HG03135 (cell line): ENCODE results near the gene RCE1.
"Not testable (repeated sequence)": the region's sequence is repeated elsewhere in the genome, so short reads cannot be mapped to it uniquely, and the experiment has no call there.

Experiments
- ATAC-seq: cut with Tn5 transposase; IDR thresholded peaks from one replicate; pipeline ENCODE4 v1.9.1; 2021; ENCODE audit warnings: mild to moderate bottlenecking, moderate library complexity; ENCODE audit not compliant: unreplicated experiment

RCE1 gene

GRCh38 chr11:66842896-66843775 is at the start of gene RCE1:
Gene RCE1 (plus strand): TSS chr11:66843441. CDS start chr11:66843456, 15 bp downstream.
- peak; percentile 75 for ATAC-seq

- not testable (repeated sequence) for ATAC-seq
Observed at GRCh38 chr11:66799815-66800214, 43.4 kb upstream of the RCE1 start.

- ATAC-seq = peak; percentile 78
Observed at GRCh38 chr11:66800720-66801428, 42.4 kb upstream of the RCE1 start.

- ATAC-seq = no peak
Observed at GRCh38 chr11:66809592-66809991, 33.6 kb upstream of the RCE1 start.

- no peak for ATAC-seq
Observed at GRCh38 chr11:66810576-66811185, 32.6 kb upstream of the RCE1 start.

- no peak for ATAC-seq
Observed at GRCh38 chr11:66814678-66815077, 28.6 kb upstream of the RCE1 start.

- ATAC-seq = no peak
Observed at GRCh38 chr11:66815646-66816045, 27.6 kb upstream of the RCE1 start.

- no peak for ATAC-seq
Observed at GRCh38 chr11:66818231-66818955, 24.8 kb upstream of the RCE1 start.

- ATAC-seq = no peak
Observed at GRCh38 chr11:66820381-66820780, 22.9 kb upstream of the RCE1 start.

GRCh38 chr11:66820901-66821300 is 22.3 kb upstream of the RCE1 start:
- no peak for ATAC-seq

- ATAC-seq = no peak
Observed at GRCh38 chr11:66823700-66824099, 19.5 kb upstream of the RCE1 start.

- not testable (repeated sequence) for ATAC-seq
Observed at GRCh38 chr11:66824573-66824972, 18.7 kb upstream of the RCE1 start.

- ATAC-seq = no peak
Observed at GRCh38 chr11:66834539-66834845, 8.7 kb upstream of the RCE1 start.

- no peak for ATAC-seq
Observed at GRCh38 chr11:66834943-66835342, 8.3 kb upstream of the RCE1 start.

- no peak for ATAC-seq
Observed at GRCh38 chr11:66835768-66836405, 7.4 kb upstream of the RCE1 start.

- no peak for ATAC-seq
Observed at GRCh38 chr11:66840317-66841091, 2.7 kb upstream of the RCE1 start.

- no peak for ATAC-seq
Observed at GRCh38 chr11:66841861-66842260, 1.4 kb upstream of the RCE1 start.

- no peak for ATAC-seq
Observed at GRCh38 chr11:66842501-66842895, 743 bp upstream of the RCE1 start.

GRCh38 chr11:66843776-66844495 is 695 bp downstream of the RCE1 start:
- ATAC-seq = no peak
